22Rv1 (cell line): Measurements from ENCODE around the gene MRPL1.

Experiments
- ZFX ChIP-seq: fragments of 450-650 bp; IDR thresholded peaks from 2 replicates; pipeline ENCODE4 v1.6.1; 2017; ENCODE audit warnings: antibody characterized with exemption, borderline replicate concordance
- TF ChIP-seq, protein P1 (sequence below): fragments of 450-650 bp; IDR thresholded peaks from 2 replicates; pipeline ENCODE4 v1.5.1; 2017; ENCODE audit warnings: mild to moderate bottlenecking

DNA sequence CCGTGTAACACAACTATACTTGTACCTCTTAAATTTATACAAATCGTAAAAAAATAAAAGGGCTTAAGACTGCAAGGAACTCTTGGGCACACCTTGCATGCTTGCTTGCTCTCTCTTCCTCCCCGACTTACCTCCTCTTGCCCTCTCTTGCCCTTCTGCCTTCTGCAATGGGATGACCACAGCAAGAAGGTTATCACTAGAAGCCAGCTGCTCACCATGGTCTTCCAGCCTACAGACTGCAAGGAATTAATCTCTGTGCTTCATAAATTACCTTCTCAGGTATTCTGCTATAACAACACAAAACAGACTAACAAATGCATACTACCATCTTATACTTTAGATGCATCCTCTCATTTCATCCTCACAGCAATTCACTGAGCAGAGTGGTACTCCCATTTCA, 92.1 kb downstream of the MRPL1 start:
- TF ChIP-seq, protein P1, sequence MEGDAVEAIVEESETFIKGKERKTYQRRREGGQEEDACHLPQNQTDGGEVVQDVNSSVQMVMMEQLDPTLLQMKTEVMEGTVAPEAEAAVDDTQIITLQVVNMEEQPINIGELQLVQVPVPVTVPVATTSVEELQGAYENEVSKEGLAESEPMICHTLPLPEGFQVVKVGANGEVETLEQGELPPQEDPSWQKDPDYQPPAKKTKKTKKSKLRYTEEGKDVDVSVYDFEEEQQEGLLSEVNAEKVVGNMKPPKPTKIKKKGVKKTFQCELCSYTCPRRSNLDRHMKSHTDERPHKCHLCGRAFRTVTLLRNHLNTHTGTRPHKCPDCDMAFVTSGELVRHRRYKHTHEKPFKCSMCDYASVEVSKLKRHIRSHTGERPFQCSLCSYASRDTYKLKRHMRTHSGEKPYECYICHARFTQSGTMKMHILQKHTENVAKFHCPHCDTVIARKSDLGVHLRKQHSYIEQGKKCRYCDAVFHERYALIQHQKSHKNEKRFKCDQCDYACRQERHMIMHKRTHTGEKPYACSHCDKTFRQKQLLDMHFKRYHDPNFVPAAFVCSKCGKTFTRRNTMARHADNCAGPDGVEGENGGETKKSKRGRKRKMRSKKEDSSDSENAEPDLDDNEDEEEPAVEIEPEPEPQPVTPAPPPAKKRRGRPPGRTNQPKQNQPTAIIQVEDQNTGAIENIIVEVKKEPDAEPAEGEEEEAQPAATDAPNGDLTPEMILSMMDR = no peak
- TF ChIP-seq ZFX = no peak
